ENCODE measurements around the gene PAIP2.

Gene PAIP2

GRCh38 chr5:139360384-139360783 lies 18.7 kb downstream of the PAIP2 start:
- H3K27ac ChIP-seq: no peak overlapping the region
- TF ChIP-seq CTCF (conservative IDR thresholded peaks at IDR 0.05): no peak

- TF ChIP-seq CTCF (conservative IDR thresholded peaks at IDR 0.05): no peak
- H3K27ac ChIP-seq: no peak overlapping the region
These were observed 20.3 kb downstream of the PAIP2 start for GRCh38 chr5:139361835-139362429.

- H3K27ac ChIP-seq: no peak overlapping the region
- TF ChIP-seq CTCF (conservative IDR thresholded peaks at IDR 0.05): no peak
These were observed 22.3 kb downstream of the PAIP2 start for GRCh38 chr5:139363937-139364336.

GRCh38 chr5:139364466-139364865 lies 22.8 kb downstream of the PAIP2 start:
- TF ChIP-seq CTCF (conservative IDR thresholded peaks at IDR 0.05): no peak
- H3K27ac ChIP-seq: no peak overlapping the region

GRCh38 chr5:139368613-139369012 lies 27.0 kb downstream of the PAIP2 start:
- TF ChIP-seq CTCF (conservative IDR thresholded peaks at IDR 0.05): no peak
- no peak overlapping the region for H3K27ac ChIP-seq

- no peak overlapping the region for H3K27ac ChIP-seq
- TF ChIP-seq CTCF (conservative IDR thresholded peaks at IDR 0.05): no peak
These were observed 27.5 kb downstream of the PAIP2 start for GRCh38 chr5:139369181-139369580.

- no peak for TF ChIP-seq CTCF (conservative IDR thresholded peaks at IDR 0.05)
- peak overlapping the region; percentile 88 for H3K27ac ChIP-seq
These were observed 30.1 kb downstream of the PAIP2 start for GRCh38 chr5:139371482-139372435.
